DMS153 treated with DMSO at 0.1 percent for 48 hours (cell line): ENCODE data around the gene TEX51.

Experiments
- DNase-seq: peaks from one replicate; lab custom pipeline; 2025; ENCODE audit not compliant: unreplicated experiment; lab: John Stamatoyannopoulos, UW

TEX51 gene

DNA sequence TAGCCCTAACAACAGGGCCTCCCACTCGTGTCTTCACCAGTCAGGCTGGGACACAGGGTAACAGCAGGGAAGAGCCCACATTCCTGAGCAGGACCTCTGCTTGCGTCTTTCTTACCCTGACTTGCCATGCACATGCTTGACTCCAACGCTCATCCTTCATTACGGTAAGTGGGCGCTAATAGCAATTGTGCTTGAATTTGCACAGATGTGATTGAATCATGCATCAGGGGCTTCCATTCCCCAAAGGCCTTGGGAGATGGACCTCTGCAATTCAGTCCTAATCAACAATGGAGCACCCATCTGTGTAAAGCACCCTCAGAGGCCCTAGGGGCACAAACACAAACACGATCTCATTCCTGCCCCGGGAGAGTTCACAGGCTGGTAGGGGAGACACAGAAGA, 13.5 kb downstream of the TEX51 start:
- DNase-seq: no peak

- no peak for DNase-seq
Measured at GRCh38 chr2:126913329-126913728, 14.6 kb downstream of the TEX51 start.

- no peak for DNase-seq
Measured at GRCh38 chr2:126913881-126914615, 15.4 kb downstream of the TEX51 start.

DNA sequence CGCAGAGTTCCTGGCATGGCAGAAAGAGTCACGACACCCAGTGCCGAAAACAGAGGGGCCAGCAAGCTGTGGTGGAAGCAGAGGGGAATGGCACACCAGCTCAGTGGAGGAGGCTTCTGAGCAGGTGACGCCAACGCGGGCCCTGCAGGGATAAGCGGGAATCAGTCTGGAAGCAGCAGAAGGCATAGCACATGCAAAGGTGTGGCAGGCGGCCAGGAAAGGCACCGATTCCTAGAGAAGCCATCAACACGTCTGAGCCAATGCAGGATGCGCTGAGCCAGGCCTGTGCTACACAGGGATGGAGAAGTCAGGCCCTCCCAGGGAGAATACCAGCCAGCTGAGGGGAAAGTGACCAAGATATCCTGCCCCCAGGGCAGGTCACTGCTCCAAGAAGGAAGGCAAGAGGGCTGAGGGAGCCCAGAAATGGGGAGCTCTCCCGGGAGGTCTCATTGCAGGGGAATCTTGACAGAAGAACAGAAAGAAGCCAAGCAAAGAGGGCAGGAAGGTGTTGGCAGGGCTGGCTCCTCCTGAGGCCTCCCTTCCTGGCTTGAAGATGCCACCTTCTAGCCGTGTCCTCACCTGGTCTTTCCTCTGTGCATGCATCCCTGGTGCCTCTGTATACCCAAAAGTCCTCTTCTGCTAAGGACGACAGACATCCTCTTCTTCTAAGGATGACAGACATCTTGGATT, 16.3 kb downstream of the TEX51 start:
- DNase-seq: no peak

DNA sequence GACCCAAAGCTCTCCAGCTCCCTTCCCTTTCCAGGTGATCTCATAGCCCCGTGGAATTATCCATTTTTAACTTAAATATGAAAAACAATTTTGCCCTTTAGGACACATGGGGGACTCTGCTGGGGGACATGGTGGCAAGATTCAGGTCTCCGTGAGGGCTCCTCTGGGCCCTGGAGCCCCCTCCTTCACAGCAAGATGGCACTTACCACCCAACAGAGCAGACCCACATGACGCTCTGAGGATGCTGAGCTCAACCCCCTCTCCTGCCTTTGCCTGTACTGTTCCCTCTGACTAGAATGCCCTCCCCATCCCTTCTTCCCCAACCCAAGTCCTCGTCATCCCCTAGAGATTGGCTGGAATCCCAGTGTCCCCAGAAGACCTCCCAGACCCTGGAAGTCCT, 17.2 kb downstream of the TEX51 start:
- DNase-seq: no peak

GRCh38 chr2:126916744-126917143, 18.1 kb downstream of the TEX51 start:
- no peak for DNase-seq

GRCh38 chr2:126921066-126921465, 22.4 kb downstream of the TEX51 start:
- DNase-seq: no peak

DNA sequence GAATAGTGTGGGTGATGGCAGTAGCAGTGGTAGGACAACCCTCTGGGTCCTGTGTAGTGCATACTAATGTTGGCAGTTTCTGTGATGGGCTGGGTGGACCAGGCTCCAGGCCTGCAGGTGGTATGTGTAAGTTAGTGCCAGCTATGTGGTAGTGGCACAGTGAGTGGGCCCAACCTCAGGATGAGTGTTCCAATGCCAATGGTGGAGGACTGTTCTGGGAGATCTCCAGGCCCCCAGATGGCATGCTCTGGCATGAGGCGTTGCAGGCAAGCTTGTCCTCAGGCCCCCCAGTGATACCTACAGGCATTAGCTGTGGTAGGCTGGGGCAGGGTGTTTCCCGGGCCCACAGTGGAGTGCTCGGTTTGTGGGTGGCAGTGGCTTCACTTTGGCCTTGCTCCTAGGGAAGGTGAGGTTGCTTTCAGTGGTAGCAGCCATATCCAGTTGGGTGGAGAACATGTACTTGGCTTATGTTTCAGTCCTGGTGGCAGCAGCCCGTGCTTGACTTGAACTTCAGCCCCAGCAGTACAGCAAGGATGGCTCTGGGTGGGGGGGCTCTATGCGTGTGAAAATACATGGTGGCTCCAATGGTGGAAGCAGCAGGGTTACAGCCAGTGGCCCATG, 32.4 kb downstream of the TEX51 start:
- no peak for DNase-seq

DNA sequence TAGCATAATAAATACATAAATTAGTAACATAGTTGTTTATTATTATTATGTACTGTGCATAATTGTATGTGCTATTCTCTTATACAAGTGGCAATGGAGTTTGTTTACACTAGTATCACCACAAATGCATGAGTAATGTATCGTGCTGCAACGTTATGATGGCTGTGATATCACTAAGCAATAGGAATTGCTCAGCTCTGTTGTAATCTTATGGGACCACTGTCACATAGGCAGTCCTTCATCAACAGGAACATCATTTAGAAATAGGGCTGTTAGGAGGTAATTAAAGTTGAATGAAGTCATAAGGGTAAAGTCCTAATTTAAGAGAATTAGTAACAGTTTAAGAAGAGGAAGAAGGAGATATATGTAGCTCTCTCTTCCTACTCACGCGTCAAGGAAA, 33.8 kb downstream of the TEX51 start:
- no peak for DNase-seq

DNA sequence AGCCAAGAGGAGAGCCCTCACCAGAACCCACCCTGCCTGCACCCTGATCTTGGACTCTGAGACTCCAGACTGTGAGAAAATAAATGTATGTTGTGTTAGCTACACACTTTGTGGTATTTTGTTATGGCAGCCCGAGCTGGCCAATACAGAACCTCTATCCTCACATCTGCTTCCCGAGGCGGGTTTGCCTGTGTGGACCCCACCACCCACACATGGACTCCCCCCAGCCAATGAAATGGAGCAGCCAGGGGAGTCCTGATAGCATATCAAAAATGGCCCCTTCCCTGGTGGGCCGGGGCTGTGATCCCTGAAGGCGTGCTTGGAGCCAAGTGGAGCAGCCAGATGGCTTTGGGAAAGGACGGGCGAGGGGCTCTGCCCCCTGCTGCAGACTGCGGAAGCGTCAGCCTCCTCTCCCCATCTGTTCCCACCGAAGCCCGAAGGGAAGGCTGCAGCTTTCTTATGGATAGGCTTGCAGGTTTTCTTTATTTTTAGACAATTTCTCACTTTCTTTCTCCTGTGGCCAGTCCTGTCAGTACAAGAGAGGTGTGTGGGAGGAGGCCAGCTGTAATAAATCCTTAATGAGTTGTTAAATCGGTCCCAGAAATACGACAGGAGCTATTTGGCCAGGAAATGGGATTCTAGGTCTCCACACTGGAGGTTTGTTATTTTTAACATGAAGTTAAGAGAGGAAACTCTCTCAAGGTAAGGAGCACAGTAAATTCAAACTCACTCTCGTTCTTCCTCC, 34.4 kb downstream of the TEX51 start:
- no peak for DNase-seq

- DNase-seq: no peak
Measured at GRCh38 chr2:126933711-126934091, 35.0 kb downstream of the TEX51 start.

- DNase-seq: peak; percentile 55
Measured at GRCh38 chr2:126934809-126935208, 36.1 kb downstream of the TEX51 start.

GRCh38 chr2:126935774-126936173, 37.1 kb downstream of the TEX51 start:
- no peak for DNase-seq

DNA sequence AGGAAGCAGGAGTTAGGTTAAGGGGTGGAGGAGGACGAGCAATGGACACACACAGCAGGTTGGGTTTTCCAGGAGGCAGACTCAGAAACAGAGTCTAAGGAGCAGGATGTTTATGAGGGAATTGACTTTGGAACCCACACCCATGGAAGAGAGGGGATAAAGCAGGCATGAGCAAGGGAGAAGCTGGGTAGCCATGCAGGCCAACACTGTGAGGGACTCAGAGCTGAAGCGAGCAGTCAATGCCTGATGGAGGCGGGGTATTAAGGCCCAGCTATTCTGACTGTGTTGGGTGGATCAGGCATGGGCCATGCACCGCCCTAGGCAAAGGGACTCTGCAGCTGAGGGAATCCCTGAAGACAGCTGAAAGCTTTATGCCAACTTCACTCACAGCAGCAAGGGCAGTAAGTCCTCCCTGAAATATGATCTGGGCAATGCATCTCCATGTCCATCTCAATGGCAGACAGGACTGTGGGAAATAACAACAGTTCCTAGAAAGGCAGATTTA, 37.6 kb downstream of the TEX51 start:
- DNase-seq: no peak

DNA sequence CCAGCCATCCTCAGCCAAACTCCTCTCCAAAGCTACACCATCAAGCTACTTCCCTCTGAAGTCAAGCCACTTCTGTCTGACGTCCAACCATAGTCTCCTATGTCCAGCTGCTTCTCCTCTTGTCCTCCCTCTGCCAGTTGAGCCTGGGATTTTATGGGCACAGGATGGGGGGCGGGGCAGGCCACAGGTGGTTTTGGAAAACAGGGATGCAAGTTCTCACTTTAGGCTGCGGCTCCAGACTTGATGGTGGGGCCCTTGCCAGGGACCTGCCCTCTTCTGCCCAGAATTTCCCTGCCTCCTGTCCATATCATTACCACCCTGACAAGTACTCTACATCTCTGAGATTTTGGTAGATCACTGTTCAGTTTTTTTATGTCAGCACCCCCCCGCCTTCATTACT, 41.6 kb downstream of the TEX51 start:
- no peak for DNase-seq

DNA sequence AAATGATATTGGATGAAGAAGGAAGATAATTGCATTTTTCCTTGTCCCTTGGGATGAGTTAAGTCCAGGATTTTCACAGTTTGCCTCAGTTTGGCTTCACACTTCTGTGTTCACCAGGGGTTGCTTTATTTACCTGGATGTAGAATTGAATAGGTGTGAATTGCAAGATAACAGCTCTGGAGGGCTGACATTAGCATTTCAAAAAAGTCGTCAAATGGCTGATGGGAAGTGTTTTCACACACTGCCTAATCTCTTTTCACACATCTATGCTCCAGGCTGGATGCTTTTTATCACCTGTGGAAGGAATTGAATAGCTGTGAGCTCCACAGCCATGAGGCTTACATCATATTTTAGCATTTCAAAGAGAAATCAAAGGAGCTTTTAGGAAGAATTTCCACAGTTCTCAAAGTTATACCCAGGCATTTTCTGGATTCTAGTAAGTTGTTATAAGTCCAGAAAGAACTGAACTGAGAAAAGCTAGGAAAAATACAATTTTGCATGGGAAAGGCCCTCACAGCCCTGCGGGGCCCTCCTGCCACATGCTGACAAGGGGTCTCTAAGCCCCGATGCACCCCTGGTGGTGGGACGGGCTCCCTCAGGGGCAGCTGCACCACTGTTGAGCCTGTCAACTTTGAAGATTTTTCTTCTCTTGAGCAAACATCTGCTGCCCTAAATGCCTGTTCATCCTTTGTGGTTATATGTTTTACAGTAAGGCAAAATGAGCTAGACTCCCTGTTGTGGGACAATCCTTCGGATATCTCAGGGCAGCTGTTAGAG, 43.9 kb downstream of the TEX51 start:
- no peak for DNase-seq

DNA sequence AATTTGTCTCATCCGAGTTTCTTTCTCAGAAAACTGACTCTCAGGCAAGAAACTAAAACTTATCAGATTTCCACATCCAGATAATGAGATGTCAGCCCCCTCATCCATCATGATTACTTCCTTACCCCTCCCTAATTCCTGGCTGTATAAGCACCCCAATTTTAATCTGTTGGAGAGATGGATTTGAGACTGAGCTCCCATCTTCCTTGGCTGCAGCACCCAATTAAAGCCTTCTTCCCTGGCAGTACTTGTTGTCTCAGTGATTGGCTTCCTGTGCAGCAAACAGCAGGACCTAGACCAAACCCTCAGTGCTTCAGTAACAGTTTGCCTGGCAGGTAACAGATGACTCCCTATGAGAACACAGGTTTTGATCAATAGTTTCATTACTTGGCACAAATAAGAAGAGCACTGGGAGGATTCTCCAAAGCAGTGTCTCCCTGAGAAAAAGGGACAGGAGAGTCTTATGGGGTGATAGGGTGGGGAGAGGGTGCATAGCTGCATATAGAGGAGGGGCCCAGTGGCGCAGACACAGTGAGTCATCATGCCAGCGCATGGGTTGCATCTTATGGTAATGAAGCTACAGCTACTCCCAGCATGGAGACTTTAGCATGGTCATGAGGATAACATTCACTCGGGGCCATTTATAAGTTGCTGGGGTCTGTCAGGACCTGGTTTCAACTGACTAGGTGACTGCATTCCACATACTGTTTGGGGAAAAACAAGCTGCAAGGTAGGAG, 45.1 kb downstream of the TEX51 start:
- DNase-seq: no peak

DNA sequence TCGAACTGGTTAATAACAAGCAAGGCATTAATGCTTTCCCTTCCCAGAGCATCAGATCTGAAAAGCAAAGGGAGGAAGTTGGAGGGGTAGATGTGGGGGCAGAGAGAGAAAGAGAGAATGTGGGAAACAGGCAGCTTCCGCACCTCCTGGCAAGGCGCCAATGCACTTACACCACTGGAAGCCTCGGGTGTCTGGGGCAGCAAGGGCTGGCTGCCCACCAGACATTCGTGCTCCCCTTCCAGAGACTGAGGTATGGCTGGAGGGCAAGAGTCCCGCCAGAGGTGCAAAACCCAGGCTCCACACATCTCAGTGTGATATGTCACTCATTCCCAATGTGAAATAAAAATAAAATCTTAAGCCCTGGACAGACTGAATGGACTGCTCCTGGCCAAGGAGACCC, 46.4 kb downstream of the TEX51 start:
- DNase-seq: no peak

DNA sequence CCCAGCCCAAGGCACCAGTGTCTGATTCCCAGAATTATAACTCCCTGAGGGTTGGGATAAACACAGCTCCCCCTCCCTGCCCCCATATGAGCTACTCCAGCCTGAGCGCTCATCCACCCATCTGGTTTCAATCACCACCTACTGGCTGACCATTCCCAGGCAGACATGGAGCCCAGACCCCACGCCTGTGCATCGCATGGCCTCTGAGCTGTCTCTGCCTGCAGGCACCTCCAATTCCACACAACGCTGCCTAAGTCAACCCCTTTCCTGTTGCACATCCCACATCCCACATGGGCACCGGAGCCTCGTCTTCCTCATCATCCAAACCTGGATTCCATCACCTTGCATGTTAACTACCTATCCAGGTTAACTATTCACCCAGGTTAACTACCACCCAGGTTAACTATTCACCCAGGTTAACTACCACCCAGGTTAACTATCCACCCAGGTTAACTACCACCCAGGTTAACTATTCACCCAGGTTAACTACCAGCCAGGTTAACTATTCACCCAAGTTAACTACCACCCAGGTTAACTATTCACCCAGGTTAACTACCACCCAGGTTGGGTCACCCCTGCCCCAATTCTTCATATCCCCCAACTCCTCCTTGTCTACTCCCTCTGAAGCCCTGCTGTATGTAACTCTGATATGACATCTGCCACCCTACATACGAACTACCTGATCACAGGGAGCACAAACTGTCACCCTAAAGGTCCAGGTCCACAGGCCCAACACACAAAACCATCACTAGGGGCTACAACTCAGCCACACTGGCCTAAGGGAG, 47.8 kb downstream of the TEX51 start:
- no peak for DNase-seq
